H1 (cell line): Measurements from ENCODE around the gene LAMB3. TPM values are rescaled to one million over a fixed set of nuclear protein-coding genes. Genes with fewer than 3 reads are reported as not detected.

Experiments
- CTCF ChIA-PET: fragments of 300-600 bp; sonication (Branson Sonifier 250); formaldehyde crosslinking; loops from one replicate; lab custom pipeline; 2021; ENCODE audit not compliant: partially characterized antibody; lab: Charles Lee
- POLR2A ChIA-PET: fragments of 300-600 bp; sonication (Branson Sonifier 250); formaldehyde crosslinking; loops from one replicate; lab custom pipeline; 2021; ENCODE audit warnings: inconsistent platforms; ENCODE audit not compliant: partially characterized antibody; lab: Charles Lee
- DNase-seq, 2 experiments: peaks; one replicate each; pipeline versions ENCODE4 v3.0.0 to v3.0.0-alpha.2; 2010 to 2022; ENCODE audit warnings: low spot score in 2 of 2, low read depth in 1 of 2, mixed read lengths in 1 of 2
- FAIRE-seq: peaks from 2 replicates; lab custom pipeline; 2011; peaks lifted over from hg19 to GRCh38; lab: Jason Lieb, UNC
- H2AFZ ChIP-seq: 2 replicates; pipeline ENCODE4 v1.8.1; 2012; ENCODE audit warnings: low read length, inconsistent platforms
- H2AK5ac ChIP-seq: 2 replicates; pipeline ENCODE4 v1.6.1; 2013; ENCODE audit warnings: low read depth, low read length
- H2BK120ac ChIP-seq: replicated peaks from 2 replicates; pipeline ENCODE3; 2013; ENCODE audit warnings: low read depth, low read length, inconsistent platforms
- H2BK12ac ChIP-seq: 2 replicates; pipeline ENCODE4 v1.6.1; 2013; ENCODE audit warnings: low read depth, low read length
- H2BK15ac ChIP-seq: 2 replicates; pipeline ENCODE4 v1.6.1; 2013; ENCODE audit warnings: low read length
- H2BK20ac ChIP-seq: 2 replicates; pipeline ENCODE4 v1.6.1; 2013; ENCODE audit warnings: low read length
- H2BK5ac ChIP-seq: 2 replicates; pipeline ENCODE4 v1.6.1; 2013; ENCODE audit warnings: low read depth, low read length
- H3K14ac ChIP-seq: 2 replicates; pipeline ENCODE4 v1.6.1; 2013; ENCODE audit warnings: inconsistent platforms; ENCODE audit not compliant: insufficient read length
- H3K18ac ChIP-seq: 2 replicates; pipeline ENCODE4 v1.6.1; 2013; ENCODE audit warnings: low read length; ENCODE audit errors: extremely low read depth
- H3K23ac ChIP-seq: 2 replicates; pipeline ENCODE4 v1.6.1; 2013; ENCODE audit warnings: inconsistent platforms; ENCODE audit not compliant: insufficient read length
- H3K23me2 ChIP-seq: 2 replicates; pipeline ENCODE4 v1.6.1; 2013; ENCODE audit warnings: low read depth, low read length
- H3K27ac ChIP-seq: 2 replicates; pipeline ENCODE4 v1.6.1; 2011; ENCODE audit warnings: low read depth, low read length, inconsistent platforms
- H3K27me3 ChIP-seq, 4 experiments: replicated peaks in 1 of 4; 1 replicate in 1 of 4; 2 replicates in 3 of 4; pipeline versions ENCODE4 v1.6.1 to v1.8.1; 2011 to 2013; ENCODE audit warnings: low read length in 3 of 4, mild to moderate bottlenecking in 3 of 4, inconsistent platforms in 2 of 4, mixed read lengths in 2 of 4, moderate library complexity in 1 of 4; ENCODE audit not compliant: control insufficient read depth in 3 of 4, insufficient read depth in 3 of 4; ENCODE audit errors: extremely low read depth in 1 of 4
- H3K36me3 ChIP-seq, 4 experiments: 2 replicates each; pipeline versions ENCODE4 v1.6.1 to v1.8.1; 2011 to 2013; ENCODE audit warnings: mild to moderate bottlenecking in 4 of 4, low read length in 3 of 4, moderate library complexity in 2 of 4, control low read depth in 1 of 4, inconsistent platforms in 1 of 4; ENCODE audit not compliant: insufficient read depth in 4 of 4, control insufficient read depth in 2 of 4
- H3K4ac ChIP-seq: replicated peaks from 2 replicates; pipeline ENCODE3; 2013; ENCODE audit warnings: low read length, low read depth, mixed read lengths, inconsistent platforms; ENCODE audit not compliant: insufficient read length
- H3K4me1 ChIP-seq, 4 experiments: replicated peaks in 1 of 4; 1 replicate in 1 of 4; 2 replicates in 3 of 4; pipeline versions ENCODE4 v1.6.1 to v1.8.1; 2011 to 2013; ENCODE audit warnings: low read length in 3 of 4, inconsistent platforms in 2 of 4, mixed read lengths in 1 of 4; ENCODE audit not compliant: insufficient read depth in 4 of 4, control insufficient read depth in 3 of 4
- H3K4me2 ChIP-seq, 2 experiments: 2 replicates each; pipeline versions ENCODE4 v1.6.1 to v1.8.1; 2011 to 2013; ENCODE audit warnings: low read depth in 2 of 2, low read length in 2 of 2, control low read depth in 1 of 2, inconsistent platforms in 1 of 2, mild to moderate bottlenecking in 1 of 2; ENCODE audit not compliant: insufficient read depth in 1 of 2
- H3K4me3 ChIP-seq, 4 experiments: fragments of 200-600, 300-600 bp in 1 of 4; sonication (generic), shearing (Covaris generic), sonication (Bioruptor Twin) in 1 of 4; 2 replicates each; pipeline versions ENCODE4 v1.5.1 to v1.8.1; 2011 to 2016; ENCODE audit warnings: low read length in 4 of 4, low read depth in 3 of 4, control low read depth in 2 of 4, inconsistent platforms in 2 of 4, mild to moderate bottlenecking in 2 of 4, mixed read lengths in 1 of 4, moderate library complexity in 1 of 4; ENCODE audit not compliant: insufficient read depth in 2 of 4; ENCODE audit errors: extremely low read depth in 1 of 4
- H3K56ac ChIP-seq: replicated peaks from 2 replicates; pipeline ENCODE3; 2013; ENCODE audit warnings: low read depth, mild to moderate bottlenecking, mixed read lengths, low read length, inconsistent platforms; ENCODE audit not compliant: insufficient read length
- H3K79me1 ChIP-seq: 2 replicates; pipeline ENCODE4 v1.6.1; 2013; ENCODE audit warnings: low read depth, low read length, control low read depth
- H3K79me2 ChIP-seq, 2 experiments: 2 replicates each; pipeline versions ENCODE4 v1.6.1 to v1.8.1; 2012 to 2013; ENCODE audit warnings: low read length in 2 of 2, mild to moderate bottlenecking in 2 of 2, inconsistent platforms in 1 of 2; ENCODE audit not compliant: insufficient read depth in 2 of 2, control insufficient read depth in 1 of 2
- H3K9ac ChIP-seq, 4 experiments: replicated peaks in 1 of 4; 1 replicate in 1 of 4; 2 replicates in 3 of 4; pipeline versions ENCODE4 v1.6.1 to v1.8.1; 2011 to 2013; ENCODE audit warnings: low read depth in 3 of 4, low read length in 3 of 4, control low read depth in 2 of 4, mild to moderate bottlenecking in 2 of 4, moderate library complexity in 2 of 4, inconsistent platforms in 1 of 4; ENCODE audit errors: extremely low read depth in 1 of 4
- H3K9me3 ChIP-seq, 2 experiments: 2 replicates each; pipeline versions ENCODE4 v1.6.1 to v1.8.1; 2012 to 2013; ENCODE audit warnings: mild to moderate bottlenecking in 2 of 2, moderate library complexity in 2 of 2, control low read depth in 1 of 2, inconsistent platforms in 1 of 2, low read depth in 1 of 2, low read length in 1 of 2, mixed read lengths in 1 of 2; ENCODE audit not compliant: insufficient read depth in 2 of 2
- H4K20me1 ChIP-seq, 2 experiments: replicated peaks in 1 of 2; 2 replicates each; pipeline versions ENCODE3 to v1.8.1; 2011 to 2013; ENCODE audit warnings: inconsistent platforms in 2 of 2, low read length in 2 of 2, mild to moderate bottlenecking in 1 of 2; ENCODE audit not compliant: insufficient read depth in 2 of 2, control insufficient read depth in 1 of 2
- H4K5ac ChIP-seq: 2 replicates; pipeline ENCODE4 v1.6.1; 2013; ENCODE audit warnings: low read length, low read depth, mixed read lengths, inconsistent platforms; ENCODE audit not compliant: insufficient read length
- H4K8ac ChIP-seq: 2 replicates; pipeline ENCODE4 v1.8.0; 2013; ENCODE audit warnings: mild to moderate bottlenecking, moderate library complexity, low read length, inconsistent platforms; ENCODE audit not compliant: insufficient read depth; ENCODE audit errors: extremely low read depth
- H4K91ac ChIP-seq: replicated peaks from 2 replicates; pipeline ENCODE3; 2013; ENCODE audit warnings: low read length, mixed read lengths, inconsistent platforms; ENCODE audit not compliant: insufficient read length
- ASH2L ChIP-seq: fragments of 200-600, 300-600 bp; sonication (generic); IDR thresholded peaks from one replicate; pipeline ENCODE4 v1.7.1; 2017; ENCODE audit warnings: low read length
- BCL11A ChIP-seq, 2 experiments: IDR thresholded peaks; one replicate each; pipeline ENCODE4 v1.6.1; 2011; ENCODE audit warnings: low read depth in 2 of 2, low read length in 2 of 2, mild to moderate bottlenecking in 2 of 2
- CTCF ChIP-seq, 3 experiments: IDR thresholded peaks; 1 replicate in 2 of 3; 2 replicates in 1 of 3; pipeline versions ENCODE4 v1.5.1 to v1.6.1; 2011; ENCODE audit warnings: low read length in 3 of 3, mild to moderate bottlenecking in 3 of 3, inconsistent platforms in 2 of 3, low read depth in 1 of 3, moderate library complexity in 1 of 3; ENCODE audit not compliant: insufficient read depth in 1 of 3; ENCODE audit errors: control extremely low read depth in 1 of 3
- FOSL1 ChIP-seq: IDR thresholded peaks from 2 replicates; pipeline ENCODE4 v1.6.1; 2011; ENCODE audit warnings: mild to moderate bottlenecking, low read depth, low read length, moderate library complexity; ENCODE audit not compliant: insufficient read depth
- PHF8 ChIP-seq: fragments of 200-600 bp; sonication (generic); conservative IDR thresholded peaks from 2 replicates; pipeline ENCODE4 v1.7.1; 2012; ENCODE audit warnings: low read depth, mild to moderate bottlenecking, inconsistent platforms, low read length, moderate library complexity
- SRF ChIP-seq: IDR thresholded peaks from 2 replicates; pipeline ENCODE4 v1.6.1; 2011; ENCODE audit warnings: mild to moderate bottlenecking, low read depth, low read length, moderate library complexity
- TAF1 ChIP-seq: IDR thresholded peaks from 2 replicates; pipeline ENCODE4 v1.6.1; 2011; ENCODE audit warnings: mild to moderate bottlenecking, low read depth, low read length
- TAF7 ChIP-seq: optimal IDR thresholded peaks from 2 replicates; pipeline ENCODE3; 2011; ENCODE audit warnings: low read depth, mild to moderate bottlenecking, inconsistent platforms, low read length, moderate library complexity, borderline replicate concordance
- TCF12 ChIP-seq: IDR thresholded peaks from 2 replicates; pipeline ENCODE4 v1.6.1; 2011; ENCODE audit warnings: low read depth, mild to moderate bottlenecking, low read length
- YY1 ChIP-seq: IDR thresholded peaks from 2 replicates; pipeline ENCODE4 v1.6.1; 2011; ENCODE audit warnings: low read depth, mild to moderate bottlenecking, low read length
- WGBS, 2 experiments: shearing (Covaris generic) in 1 of 2; methylation state at CpG; one replicate each; pipeline versions ENCODE4 v1.1.6 to v1.1.7; 2013 to 2015; ENCODE audit warnings: low lambda C conversion rate in 2 of 2, mixed read lengths in 2 of 2, inconsistent platforms in 1 of 2, low coverage in 1 of 2, missing lambda C conversion rate in 1 of 2; ENCODE audit not compliant: insufficient replicate concordance in 2 of 2, insufficient coverage in 1 of 2, insufficient read length in 1 of 2; ENCODE audit errors: extremely low coverage in 1 of 2, missing lambda C conversion rate in 1 of 2; 5-methylcytosine and 5-hydroxymethylcytosine counted together
- polyA plus RNA-seq, 7 experiments: library from polyadenylated mRNA; depleted of rRNA in 3 of 7; stranded (reverse) in 5 of 7; unstranded in 2 of 7; fragments of >200 nt in 5 of 7; fragments of 200-250 nt in 2 of 7; gene quantifications; 1 replicate in 5 of 7; 2 replicates in 1 of 7; 4 replicates in 1 of 7; pipeline versions ENCODE4 v1.2.1 to v1.2.3, GENCODE V29; 2011 to 2013; ENCODE audit warnings: missing spikeins in 2 of 7, mixed read lengths in 2 of 7
- total RNA-seq: library from RNA; stranded (reverse); fragmentation: NEBNext Ultra II Directional; extraction: Animal tissue kit (Norgen Biotek cat#: 25700); gene quantifications from 2 replicates; pipeline ENCODE4 v1.2.1, GENCODE V29; 2021

Gene LAMB3
- total and polyA plus RNA-seq, 2 of the 8 experiments (the other 6 are each of a cell fraction or from before 2014, with no cell fraction given): 0.45 to 0.50 TPM

- WGBS, 2 experiments: 91% methylated on average over 13 of the region's 13 CpGs; no CpG with 5 or more reads in 1 of the 2 experiments
- FAIRE-seq (no peak), DNase-seq (no peak)
- Histone ChIP-seq H3K27ac (no peak overlapping the region), H4K5ac (no peak overlapping the region), H3K14ac (no peak overlapping the region), H3K4me3 (no peak overlapping the region), H4K20me1 (no peaks in the 10 kb centered on the region), H3K18ac (no peak overlapping the region), H3K9ac (no peak overlapping the region), H2AK5ac (no peak overlapping the region), H4K91ac (no peak overlapping the region), H3K4ac (no peak overlapping the region), H3K27me3 (no peaks in the 10 kb centered on the region), H2AFZ (no peak overlapping the region), H4K8ac (peak overlapping the region; percentile 38; the same call in 1 of the 2 replicates), H3K9me3 (no peaks in the 10 kb centered on the region), H2BK120ac (no peak overlapping the region), H3K4me2 (no peak overlapping the region), H3K23ac (no peak overlapping the region), H3K79me1 (no peaks in the 10 kb centered on the region), H3K23me2 (no peaks in the 10 kb centered on the region; the same call in 1 of the 2 replicates), H3K56ac (no peak overlapping the region), H2BK20ac (no peak overlapping the region), H2BK5ac (no peak overlapping the region), H3K79me2 (no peaks in the 10 kb centered on the region), H2BK15ac (no peak overlapping the region), H3K4me1 (no peaks in the 10 kb centered on the region; a peak in 1 of 7 replicates), H3K36me3 (no peaks in the 10 kb centered on the region), H2BK12ac (no peak overlapping the region)
- POLR2A ChIA-PET: no interaction called here
- CTCF ChIA-PET: interaction anchor here (0.9 to 28.8 kb wide), 13 partner anchors 7 to 116 kb away, joined by 3 to 636 read pairs (median 6); partner anchors contain the start of genes CAMK1G and G0S2
- TF ChIP-seq PHF8: no peak
- no peak for TF ChIP-seq TAF7
- TF ChIP-seq ASH2L: no peak
- TF ChIP-seq TCF12: no peak
- peak; percentile 84 for TF ChIP-seq YY1
- peak in 2 of 3 experiments; percentile 50 to 53; a peak in 2 of 4 replicates for TF ChIP-seq CTCF (IDR thresholded peaks at IDR 0.05; ENCODE audit: control extremely low read depth in 1 of 3, insufficient read depth in 1 of 3, low read depth in 1 of 3, low read length in 3 of 3)
- TF ChIP-seq BCL11A (IDR thresholded peaks at IDR 0.05; ENCODE audit: low read depth in 2 of 2, low read length in 2 of 2): no peak
- TF ChIP-seq FOSL1: no peak
- TF ChIP-seq TAF1: no peak
- no peak for TF ChIP-seq SRF
Observed at GRCh38 chr1:209611771-209612570, 40.3 kb downstream of the LAMB3 start.
